GM19372 (cell line): ENCODE data around the gene KANSL1.
"Not testable (repeated sequence)": the region's sequence is repeated elsewhere in the genome, so short reads cannot be mapped to it uniquely, and the experiment has no call there.

Experiments used
- ATAC-seq: cut with Tn5 transposase; IDR thresholded peaks from one replicate; pipeline ENCODE4 v1.9.1; 2021; ENCODE audit warnings: mild to moderate bottlenecking, low read depth, moderate library complexity; ENCODE audit not compliant: unreplicated experiment

The KANSL1 gene

GRCh38 chr17:46027048-46027975 is 165.9 kb downstream of the KANSL1 start:
- ATAC-seq, result no peak

- no peak for ATAC-seq
These were observed 166.8 kb downstream of the KANSL1 start for GRCh38 chr17:46026166-46027047.

GRCh38 chr17:46025510-46026165 is 167.6 kb downstream of the KANSL1 start:
- no peak for ATAC-seq

GRCh38 chr17:46025060-46025459 is 168.2 kb downstream of the KANSL1 start:
- no peak for ATAC-seq

- ATAC-seq, result no peak
These were observed 168.6 kb downstream of the KANSL1 start for GRCh38 chr17:46024590-46024989.

- ATAC-seq, result no peak
These were observed 169.3 kb downstream of the KANSL1 start for GRCh38 chr17:46023783-46024388.

GRCh38 chr17:46023366-46023765 is 169.9 kb downstream of the KANSL1 start:
- ATAC-seq, result not testable (repeated sequence)

- no peak for ATAC-seq
These were observed 172.2 kb downstream of the KANSL1 start for GRCh38 chr17:46020998-46021397.

- ATAC-seq, result no peak
These were observed 173.0 kb downstream of the KANSL1 start for GRCh38 chr17:46020023-46020761.

- ATAC-seq, result not testable (repeated sequence)
These were observed 173.8 kb downstream of the KANSL1 start for GRCh38 chr17:46019408-46019925.

- ATAC-seq, result no peak
These were observed 179.6 kb downstream of the KANSL1 start for GRCh38 chr17:46013502-46014165.

- ATAC-seq, result no peak
These were observed 180.1 kb downstream of the KANSL1 start for GRCh38 chr17:46013127-46013501.

- no peak for ATAC-seq
These were observed 180.6 kb downstream of the KANSL1 start for GRCh38 chr17:46012506-46013079.

GRCh38 chr17:46011711-46012505 is 181.3 kb downstream of the KANSL1 start:
- no peak for ATAC-seq

- ATAC-seq, result no peak
These were observed 182.5 kb downstream of the KANSL1 start for GRCh38 chr17:46010597-46011186.

GRCh38 chr17:46009681-46010596 is 183.3 kb downstream of the KANSL1 start:
- no peak for ATAC-seq
